HEK293T (cell line): Measurements from ENCODE around the gene CBLB.

ENCODE experiments used
- BHLHE40 ChIP-seq: fragments of 450-650 bp; IDR thresholded peaks from 2 replicates; pipeline ENCODE4 v1.6.1; 2016; ENCODE audit warnings: mild to moderate bottlenecking, moderate library complexity, borderline replicate concordance
- ELF4 ChIP-seq: fragments of 450-650 bp; IDR thresholded peaks from 2 replicates; pipeline ENCODE4 v1.6.1; 2017; ENCODE audit warnings: antibody characterized with exemption
- FOXK2 ChIP-seq: fragments of 450-650 bp; IDR thresholded peaks from 2 replicates; pipeline ENCODE4 v1.6.1; 2016; ENCODE audit warnings: mild to moderate bottlenecking
- NFRKB ChIP-seq: fragments of 450-650 bp; IDR thresholded peaks from 2 replicates; pipeline ENCODE4 v1.6.1; 2016; ENCODE audit warnings: mild to moderate bottlenecking, moderate library complexity
- SP1 ChIP-seq: fragments of 450-650 bp; IDR thresholded peaks from 2 replicates; pipeline ENCODE4 v1.6.1; 2017
- TARDBP ChIP-seq: fragments of 450-650 bp; IDR thresholded peaks from 2 replicates; pipeline ENCODE4 v1.6.1; 2016

- TF ChIP-seq SP1: no peak
- no peak for TF ChIP-seq BHLHE40
- TF ChIP-seq NFRKB: no peak
- TF ChIP-seq ELF4: no peak
- no peak for TF ChIP-seq FOXK2
- no peak for TF ChIP-seq TARDBP
Observed at GRCh38 chr3:105811518-105812193, 57.2 kb downstream of the CBLB start.
